Keratinocyte (primary cell): ENCODE measurements around the gene OTUD7B. TPM values are rescaled to one million over a fixed set of nuclear protein-coding genes. Genes with fewer than 3 reads are reported as not detected.

Source experiments
- DNase-seq: peaks from one replicate; pipeline ENCODE4 v3.0.0-alpha.2; 2011; ENCODE audit warnings: low read depth, missing footprints, low spot score
- FAIRE-seq: peaks from 2 replicates; lab custom pipeline; 2011; peaks lifted over from hg19 to GRCh38; lab: Jason Lieb, UNC
- H2AFZ ChIP-seq: 2 replicates; pipeline ENCODE4 v1.6.0; 2012; ENCODE audit warnings: low read length, control low read depth, inconsistent platforms; ENCODE audit not compliant: control insufficient read depth
- H3K27ac ChIP-seq: 2 replicates; pipeline ENCODE4 v1.5.1; 2011; ENCODE audit warnings: low read length; ENCODE audit not compliant: control insufficient read depth, insufficient read depth
- H3K27me3 ChIP-seq: 3 replicates; pipeline ENCODE4 v1.6.0; 2011; ENCODE audit warnings: low read length; ENCODE audit not compliant: control insufficient read depth, insufficient read depth; ENCODE audit errors: extremely low read depth
- H3K36me3 ChIP-seq, 2 experiments: 2 replicates in 1 of 2; 3 replicates in 1 of 2; pipeline ENCODE4 v1.5.1; 2011; ENCODE audit warnings: low read length in 2 of 2, mild to moderate bottlenecking in 1 of 2; ENCODE audit not compliant: control insufficient read depth in 2 of 2, insufficient read depth in 2 of 2; ENCODE audit errors: extremely low read depth in 1 of 2
- H3K4me1 ChIP-seq: 3 replicates; pipeline ENCODE4 v1.5.1; 2011; ENCODE audit warnings: low read length; ENCODE audit not compliant: control insufficient read depth, insufficient read depth; ENCODE audit errors: extremely low read depth
- H3K4me2 ChIP-seq: 3 replicates; pipeline ENCODE4 v1.6.0; 2011; ENCODE audit warnings: low read depth, low read length; ENCODE audit not compliant: control insufficient read depth, insufficient read depth; ENCODE audit errors: extremely low read depth
- H3K4me3 ChIP-seq, 3 experiments: fragments of 200-600 bp in 1 of 3; sonication (generic) in 1 of 3; 2 replicates in 2 of 3; 3 replicates in 1 of 3; pipeline ENCODE4 v1.5.1; 2011 to 2016; ENCODE audit warnings: low read length in 3 of 3, mild to moderate bottlenecking in 3 of 3, control low read depth in 2 of 3, inconsistent platforms in 1 of 3, low read depth in 1 of 3, mixed read lengths in 1 of 3, mixed run types in 1 of 3, moderate library complexity in 1 of 3; ENCODE audit not compliant: control insufficient read depth in 2 of 3, insufficient read depth in 2 of 3; ENCODE audit errors: extremely low read depth in 1 of 3
- H3K79me2 ChIP-seq: 2 replicates; pipeline ENCODE4 v1.6.0; 2012; ENCODE audit warnings: low read length; ENCODE audit not compliant: control insufficient read depth, insufficient read depth
- H3K9ac ChIP-seq: 3 replicates; pipeline ENCODE4 v1.6.0; 2011; ENCODE audit warnings: low read length; ENCODE audit not compliant: control insufficient read depth, insufficient read depth; ENCODE audit errors: extremely low read depth
- H3K9me1 ChIP-seq: 3 replicates; pipeline ENCODE4 v1.6.0; 2011; ENCODE audit warnings: low read length; ENCODE audit not compliant: control insufficient read depth, insufficient read depth; ENCODE audit errors: extremely low read depth
- H3K9me3 ChIP-seq: 2 replicates; pipeline ENCODE4 v1.5.1; 2012; ENCODE audit warnings: low read depth, low read length; ENCODE audit not compliant: control insufficient read depth
- H4K20me1 ChIP-seq: 3 replicates; pipeline ENCODE4 v1.6.0; 2011; ENCODE audit warnings: low read length; ENCODE audit not compliant: control insufficient read depth, insufficient read depth; ENCODE audit errors: extremely low read depth
- CTCF ChIP-seq, 3 experiments: IDR thresholded peaks in 1 of 3; conservative IDR thresholded peaks in 1 of 3; optimal IDR thresholded peaks in 1 of 3; 2 replicates in 2 of 3; 3 replicates in 1 of 3; pipeline versions ENCODE3 to v1.5.1; 2011; ENCODE audit warnings: low read length in 3 of 3, mild to moderate bottlenecking in 3 of 3, moderate library complexity in 2 of 3, control low read depth in 1 of 3, inconsistent platforms in 1 of 3; ENCODE audit not compliant: insufficient read depth in 2 of 3; ENCODE audit errors: extremely low read depth in 1 of 3
- EZH2 ChIP-seq: IDR thresholded peaks from one replicate; pipeline ENCODE4 v1.6.1; 2012; ENCODE audit warnings: inconsistent platforms, mild to moderate bottlenecking, low read length, moderate library complexity
- dilution Hi-C: fragments of 300-500 bp; cut with MboI; formaldehyde crosslinking; loops from one replicate; pipeline ENCODE4 v1.7.0; 2020; ENCODE audit warnings: low sequenced_read_pairs; ENCODE audit not compliant: extremely low pct_ligation_motif_present
- polyA plus RNA-seq, 5 experiments: library from polyadenylated mRNA; depleted of rRNA in 3 of 5; stranded (reverse) in 3 of 5; stranded (forward) in 1 of 5; unstranded in 1 of 5; fragments of >200 nt; gene quantifications; 1 replicate in 1 of 5; 2 replicates in 3 of 5; 3 replicates in 1 of 5; pipeline versions ENCODE4 v1.2.1 to v1.2.3, GENCODE V29; 2011 to 2012; ENCODE audit warnings: missing spikeins in 2 of 5, low read depth in 1 of 5, low replicate concordance in 1 of 5

The OTUD7B gene
- polyA plus RNA-seq, 1 donor (not counting 4 experiments of a cell fraction or from before 2014, with no cell fraction given): 8.7 TPM

- TF ChIP-seq CTCF (optimal IDR thresholded peaks at IDR 0.05 in 1 of 3, IDR thresholded peaks at IDR 0.05 in 1 of 3, conservative IDR thresholded peaks at IDR 0.05 in 1 of 3; ENCODE audit: extremely low read depth in 1 of 3, insufficient read depth in 2 of 3, low read length in 3 of 3) (no peak), EZH2 (no peak)
- H3K79me2 ChIP-seq: peaks cover 8% of the 10 kb centered on the region
- no peak overlapping the region for H3K4me2 ChIP-seq
- no peak overlapping the region for H3K27ac ChIP-seq
- H3K4me3 ChIP-seq: no peak overlapping the region
- peaks cover 39% of the 10 kb centered on the region for H3K4me1 ChIP-seq
- no peaks in the 10 kb centered on the region for H3K27me3 ChIP-seq
- H2AFZ ChIP-seq: no peak overlapping the region
- no peak for FAIRE-seq
- DNase-seq: no peak
- H4K20me1 ChIP-seq: no peaks in the 10 kb centered on the region
- H3K9me3 ChIP-seq: no peaks in the 10 kb centered on the region
- H3K36me3 ChIP-seq: peaks cover 5 to 8% of the 10 kb centered on the region in 2 experiments
- no peaks in the 10 kb centered on the region for H3K9me1 ChIP-seq
- dilution Hi-C loops: no loop called here
- no peak overlapping the region for H3K9ac ChIP-seq
These were observed 78.1 kb downstream of the OTUD7B start for GRCh38 chr1:149932474-149932873.

- Histone ChIP-seq H3K36me3 (peaks cover 9% of the 10 kb centered on the region in 2 experiments), H3K9me1 (no peaks in the 10 kb centered on the region), H2AFZ (no peak overlapping the region), H4K20me1 (peaks cover 1% of the 10 kb centered on the region), H3K4me1 (peaks cover 33% of the 10 kb centered on the region), H3K9me3 (no peaks in the 10 kb centered on the region), H3K27ac (peak overlapping the region; percentile 5), H3K4me3 (no peak overlapping the region), H3K4me2 (peak overlapping the region; percentile 42), H3K9ac (no peak overlapping the region), H3K79me2 (peaks cover 20% of the 10 kb centered on the region), H3K27me3 (no peaks in the 10 kb centered on the region)
- DNase-seq: no peak
- TF ChIP-seq EZH2: no peak
- TF ChIP-seq CTCF (optimal IDR thresholded peaks at IDR 0.05 in 1 of 3, IDR thresholded peaks at IDR 0.05 in 1 of 3, conservative IDR thresholded peaks at IDR 0.05 in 1 of 3; ENCODE audit: extremely low read depth in 1 of 3, insufficient read depth in 2 of 3, low read length in 3 of 3): no peak
- dilution Hi-C loops: no loop called here
- no peak for FAIRE-seq
These were observed 79.2 kb downstream of the OTUD7B start for GRCh38 chr1:149931212-149931790.
